ENCODE results near the gene SPSB4.
"Not testable (repeated sequence)": the region's sequence is repeated elsewhere in the genome, so short reads cannot be mapped to it uniquely, and the experiment has no call there.

SPSB4 gene

DNA sequence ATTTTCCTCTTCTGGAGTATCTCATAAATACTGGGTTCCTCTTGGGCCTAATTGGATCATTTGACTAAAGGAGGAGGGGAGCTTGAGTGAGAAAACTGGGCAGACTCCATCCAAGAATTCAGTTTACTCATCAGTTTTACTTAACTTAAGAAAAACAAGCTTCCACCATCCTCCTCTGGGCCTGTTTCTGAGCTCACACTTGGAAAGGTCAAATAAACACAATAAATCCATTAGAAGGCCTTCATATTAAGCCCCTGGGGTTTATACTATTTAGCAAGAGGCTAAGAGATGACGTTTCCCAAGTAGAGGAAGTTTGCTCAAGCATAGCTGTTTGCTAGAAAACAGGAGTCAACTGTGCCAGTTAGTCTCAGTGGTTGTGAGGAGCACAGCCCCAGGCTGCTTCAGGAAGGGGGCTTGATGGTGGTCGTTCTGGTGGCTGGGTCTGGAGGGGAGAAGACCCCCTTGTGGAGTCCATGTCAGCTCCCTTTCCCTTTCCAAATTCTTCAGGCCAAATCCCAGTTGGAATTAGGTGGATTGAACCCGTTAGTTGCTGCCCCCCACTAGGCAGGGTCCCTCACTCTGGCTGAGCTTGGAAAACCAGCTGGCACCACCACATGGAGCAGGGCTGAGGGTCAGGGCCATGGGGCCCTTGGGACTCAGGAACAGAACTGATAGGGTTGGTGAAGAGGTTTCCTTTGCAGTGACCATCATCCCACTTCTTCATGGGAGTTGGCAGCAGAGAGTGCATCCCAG is 64.8 kb downstream of the SPSB4 start:
- DNase-seq (ENCODE audit: low spot score): no peak

DNA sequence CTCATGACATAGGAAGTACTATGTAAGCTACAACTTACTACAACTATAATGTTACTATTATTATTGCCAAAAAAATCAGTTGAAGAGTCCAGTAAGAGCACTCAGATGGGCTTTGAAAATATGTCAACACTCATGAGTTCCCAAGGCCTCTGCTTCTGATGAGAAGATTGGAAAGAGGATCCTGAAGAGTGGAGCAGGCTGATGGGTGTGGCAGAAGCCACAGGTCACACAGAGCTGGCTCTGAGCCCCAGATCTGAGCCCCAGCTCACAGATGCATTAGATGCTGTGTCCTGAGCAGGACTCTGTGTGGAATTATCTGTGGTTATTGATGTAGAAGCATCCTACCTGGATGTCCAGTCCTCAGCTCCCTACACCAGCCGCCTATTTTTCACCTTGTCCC is 65.6 kb downstream of the SPSB4 start:
- no peak for DNase-seq (ENCODE audit: low spot score)

GRCh38 chr3:141117982-141118381 is 66.8 kb downstream of the SPSB4 start:
- not testable (repeated sequence) for DNase-seq (ENCODE audit: low spot score)

DNA sequence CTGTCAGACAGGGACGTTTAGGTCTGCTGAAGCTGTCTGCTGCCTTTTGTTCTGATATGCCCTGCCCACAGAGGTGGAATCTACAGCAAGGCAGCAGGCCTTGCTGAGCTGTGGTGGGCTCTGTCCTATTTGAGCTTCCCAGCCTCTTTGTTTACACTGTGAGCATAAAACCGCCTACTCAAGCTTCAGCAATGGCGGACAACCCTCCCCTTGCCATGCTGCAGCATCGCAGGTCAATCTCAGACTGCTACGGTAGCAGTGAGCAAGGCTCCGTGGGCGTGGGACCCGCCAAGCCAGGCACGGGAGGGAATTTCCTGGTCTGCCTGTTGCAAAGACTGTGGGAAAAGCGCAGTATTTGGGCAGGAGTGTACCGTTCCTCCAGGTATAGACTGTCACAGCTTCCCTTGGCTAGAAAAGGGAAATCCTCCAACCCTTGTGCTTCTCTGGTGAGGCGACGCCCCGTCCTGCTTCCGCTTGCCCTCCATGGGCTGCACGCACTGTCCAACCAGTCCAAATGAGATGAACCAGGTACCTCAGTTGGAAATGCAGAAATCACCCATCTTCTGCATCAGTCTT is 71.4 kb downstream of the SPSB4 start:
- no peak for DNase-seq (ENCODE audit: low spot score)

- DNase-seq (ENCODE audit: low spot score): no peak
These were observed 72.7 kb downstream of the SPSB4 start for GRCh38 chr3:141123677-141124410.

DNA sequence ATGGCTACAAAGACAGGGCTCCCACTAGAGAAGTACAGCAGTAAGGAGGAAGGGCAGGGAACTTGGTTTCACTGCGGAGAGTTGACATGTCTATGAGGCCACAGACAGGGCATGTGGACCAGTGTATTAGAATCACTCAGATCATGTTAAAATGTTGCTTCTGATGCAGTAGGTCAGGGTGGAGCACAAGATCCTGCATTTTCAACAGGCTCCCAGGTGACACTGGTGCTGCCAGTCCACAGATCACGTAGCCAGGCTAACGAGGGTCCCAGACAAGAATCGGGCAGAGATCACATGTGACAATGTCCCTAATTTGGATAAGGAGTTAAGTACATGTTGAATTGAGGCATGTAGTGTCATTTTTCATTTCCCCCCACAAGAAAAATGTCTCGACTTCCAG is 73.6 kb downstream of the SPSB4 start:
- DNase-seq (ENCODE audit: low spot score): no peak

DNA sequence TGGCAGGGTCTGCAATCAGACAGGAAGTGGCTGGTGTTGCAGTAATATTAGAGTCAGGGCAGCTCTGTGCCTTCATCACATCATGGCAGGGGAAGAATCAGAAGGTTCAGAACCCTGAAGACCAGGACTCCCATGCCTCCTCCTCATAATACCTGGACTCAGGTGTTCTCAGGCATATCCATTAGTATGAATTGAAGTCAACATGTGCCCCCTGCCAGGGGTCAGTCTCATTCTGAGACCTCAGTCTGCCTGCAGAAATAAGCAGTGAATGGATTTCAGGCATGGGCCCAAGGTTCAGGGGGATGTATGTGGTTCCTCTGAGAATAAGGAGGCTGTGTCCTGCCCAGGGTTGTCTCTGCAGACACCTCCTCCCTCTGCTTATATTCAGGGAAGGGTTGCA is 74.2 kb downstream of the SPSB4 start:
- no peak for DNase-seq (ENCODE audit: low spot score)

GRCh38 chr3:141126661-141127343 is 75.7 kb downstream of the SPSB4 start:
- DNase-seq (ENCODE audit: low spot score): no peak

- no peak for DNase-seq (ENCODE audit: low spot score)
These were observed 76.4 kb downstream of the SPSB4 start for GRCh38 chr3:141127344-141128125.

DNA sequence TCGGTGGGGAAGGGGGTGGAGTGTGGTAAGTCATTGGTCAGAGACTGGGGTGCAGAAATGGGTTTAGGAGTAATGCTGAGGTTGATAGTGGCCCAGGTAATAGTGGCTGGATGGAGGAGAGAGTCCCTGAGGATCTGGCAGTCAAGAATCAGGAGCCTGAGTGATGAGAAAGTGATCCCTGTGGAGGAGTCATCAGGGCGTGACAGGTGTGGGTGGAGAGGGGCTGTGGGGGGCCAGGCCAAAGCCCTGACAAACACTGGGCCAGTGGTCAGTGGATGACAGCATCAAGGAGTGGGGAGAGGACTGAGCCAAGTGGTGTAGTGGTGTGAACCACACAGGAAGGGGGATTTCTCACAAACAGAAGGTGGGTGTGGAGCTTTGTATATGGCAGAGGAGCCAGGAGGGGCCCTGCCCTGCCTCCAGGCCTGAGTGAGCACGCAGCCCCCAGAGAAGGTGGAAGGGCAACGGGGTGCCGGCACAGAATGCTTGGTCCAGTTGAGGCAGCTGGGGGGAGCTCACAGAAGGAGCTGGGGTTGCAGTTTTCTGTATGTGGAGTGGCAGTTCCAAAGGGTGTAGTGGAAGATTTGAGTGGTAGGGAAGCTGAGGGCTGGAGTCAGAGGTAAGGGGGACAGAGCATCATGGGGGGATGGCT is 77.1 kb downstream of the SPSB4 start:
- no peak for DNase-seq (ENCODE audit: low spot score)

DNA sequence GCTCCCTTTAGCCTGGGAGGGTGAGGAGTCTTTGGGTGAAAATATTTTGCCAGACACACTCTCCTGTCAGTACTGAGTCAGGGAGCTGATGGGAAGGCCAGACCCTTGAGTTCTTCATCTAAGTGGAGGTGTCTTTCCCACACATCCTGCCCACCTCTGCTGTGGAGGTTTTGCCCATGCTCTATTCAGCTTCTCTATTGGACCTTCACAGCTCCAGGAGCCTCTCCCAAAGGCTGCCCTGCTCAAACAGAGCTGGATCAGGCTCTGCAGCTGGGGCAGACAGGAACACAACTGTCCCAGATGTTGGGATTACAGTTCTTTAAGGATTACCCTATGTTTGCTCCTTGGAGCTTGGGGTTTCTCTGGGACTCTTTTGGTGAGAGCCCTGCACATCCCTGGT is 77.9 kb downstream of the SPSB4 start:
- no peak for DNase-seq (ENCODE audit: low spot score)

DNA sequence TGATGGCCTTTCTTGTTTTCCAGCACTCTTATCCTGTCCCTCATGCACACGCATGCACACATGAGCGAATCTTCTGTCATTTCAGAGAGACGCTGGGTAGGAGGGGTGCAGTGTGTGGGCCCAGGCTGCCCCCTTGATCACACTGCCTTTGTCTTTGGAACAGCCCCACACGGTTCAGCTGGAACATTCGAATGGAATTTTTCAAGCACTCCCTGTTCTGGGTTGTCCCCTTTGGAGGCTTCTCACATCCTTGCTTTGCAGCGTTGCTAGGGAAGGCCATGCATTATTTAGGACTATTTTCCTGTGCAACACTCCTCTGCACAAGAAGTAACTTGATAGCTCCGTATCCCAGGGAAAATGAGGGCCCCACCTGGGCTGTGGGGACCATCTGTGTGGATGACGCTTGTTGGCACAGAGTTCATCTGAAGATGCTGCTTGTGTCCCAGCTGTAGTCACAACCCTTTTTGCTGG is 78.4 kb downstream of the SPSB4 start:
- DNase-seq (ENCODE audit: low spot score): no peak

- DNase-seq (ENCODE audit: low spot score): no peak
These were observed 92.4 kb downstream of the SPSB4 start for GRCh38 chr3:141143517-141143916.

- no peak for DNase-seq (ENCODE audit: low spot score)
These were observed 95.9 kb downstream of the SPSB4 start for GRCh38 chr3:141146979-141147470.

- no peak for DNase-seq (ENCODE audit: low spot score)
These were observed 96.5 kb downstream of the SPSB4 start for GRCh38 chr3:141147657-141148056.

DNA sequence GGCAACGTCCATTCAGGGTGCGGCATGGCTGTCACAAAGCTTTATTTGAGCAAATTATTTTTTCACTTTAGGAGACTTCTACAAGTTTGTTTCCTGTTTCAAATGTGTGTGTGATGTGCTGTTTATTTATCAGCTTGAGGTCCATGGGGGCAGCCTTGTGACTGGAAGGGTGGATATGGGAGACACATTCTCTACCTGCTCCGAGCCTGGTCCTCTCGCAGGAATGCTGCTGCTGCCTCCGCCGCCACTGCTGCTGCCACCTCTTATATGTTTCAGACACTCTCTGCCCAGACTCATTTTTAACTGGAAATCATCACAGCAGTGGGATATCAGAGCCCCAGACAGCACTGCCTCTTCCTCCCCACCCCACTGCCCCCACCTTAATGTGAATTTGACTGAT is 97.0 kb downstream of the SPSB4 start:
- no peak for DNase-seq (ENCODE audit: low spot score)

DNA sequence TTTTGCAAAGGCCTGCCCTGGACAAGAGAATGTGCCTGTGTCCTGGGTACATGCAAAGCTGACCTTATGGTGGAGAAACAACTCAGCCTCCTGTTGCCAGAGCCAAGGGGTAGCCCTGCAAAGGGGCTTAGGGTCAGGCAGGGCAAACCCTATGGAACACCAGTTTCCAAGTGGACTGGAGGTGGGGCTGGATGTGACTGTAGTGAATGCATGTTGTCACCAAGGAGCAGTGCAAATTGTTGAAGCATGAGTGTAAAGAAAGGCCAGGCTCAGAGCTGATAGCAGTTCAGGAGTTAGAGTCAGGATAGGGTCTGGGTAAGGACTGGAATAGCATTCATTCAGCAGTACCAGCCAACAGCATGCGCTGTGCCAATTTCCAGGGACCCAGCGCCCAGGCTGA is 97.6 kb downstream of the SPSB4 start:
- no peak for DNase-seq (ENCODE audit: low spot score)

DNA sequence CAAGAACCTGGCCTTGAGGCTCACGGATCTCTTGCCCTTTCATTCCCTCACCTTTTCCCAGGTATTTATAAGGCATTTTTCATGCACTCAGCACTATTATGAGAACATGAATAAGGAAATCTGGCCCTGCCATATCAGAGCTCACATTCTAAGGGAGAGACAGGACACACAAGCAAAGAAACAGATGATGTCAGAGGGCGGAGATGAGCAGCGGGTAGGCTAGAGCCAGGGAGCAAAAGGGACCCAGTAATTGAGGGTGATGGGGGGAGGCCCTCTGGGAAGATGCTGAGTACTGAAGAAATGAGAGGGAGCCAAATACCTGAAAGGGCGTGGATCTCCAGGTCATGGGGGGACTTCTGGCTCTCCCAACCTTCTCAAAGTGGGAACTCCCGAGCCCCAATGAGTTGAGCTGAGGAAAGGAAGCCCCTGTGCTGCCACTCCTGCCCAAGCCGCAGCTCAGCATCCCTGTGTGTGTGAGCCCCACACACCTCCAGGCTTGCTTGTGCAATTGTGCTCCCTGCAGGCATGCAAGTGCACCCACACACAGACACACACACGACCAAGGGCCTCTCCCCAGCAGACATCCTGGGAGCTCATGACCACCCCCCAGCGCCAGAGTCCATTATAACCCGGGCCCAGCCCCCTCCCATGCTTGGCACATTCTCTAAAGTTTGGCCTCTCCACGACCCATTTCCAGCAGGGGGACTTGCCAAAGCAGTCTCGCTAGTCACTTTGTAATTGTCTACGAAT is 99.1 kb downstream of the SPSB4 start:
- DNase-seq (ENCODE audit: low spot score): no peak

GRCh38 chr3:141150931-141151330 is 99.8 kb downstream of the SPSB4 start:
- no peak for DNase-seq (ENCODE audit: low spot score)

DNA sequence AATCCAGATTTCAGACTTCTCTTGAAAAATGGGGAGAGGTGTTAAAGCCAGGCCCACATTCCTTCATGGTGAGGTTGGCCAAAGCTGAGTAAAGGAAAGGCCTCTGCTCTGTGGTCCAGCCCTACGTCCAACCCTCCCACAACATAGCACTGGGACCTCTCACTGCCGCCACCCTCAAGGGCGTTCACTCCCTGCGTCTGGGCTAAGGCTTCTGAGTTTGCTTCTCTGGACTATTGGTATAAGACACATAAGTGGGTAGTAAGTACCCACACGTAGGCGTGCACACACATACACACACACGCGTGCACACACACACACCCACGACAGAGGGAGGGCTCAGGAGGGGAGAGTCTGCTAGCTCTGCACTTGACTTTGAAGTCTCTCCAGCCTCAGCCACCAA is 100.3 kb downstream of the SPSB4 start:
- no peak for DNase-seq (ENCODE audit: low spot score)

Data from AG08396 (cell line).